HEK293 (cell line): ENCODE results near the gene UGT1A9.
A peak's percentile ranks its signal among the peaks of the same experiment; 100 is the strongest.

Experiments
- CTCF ChIA-PET: fragments of 350-600 bp; formaldehyde crosslinking; extraction: SDS; loops from one replicate; lab custom pipeline; 2021; ENCODE audit warnings: antibody characterized with exemption; lab: Yijun Ruan, JAX
- POLR2A ChIA-PET: fragments of 300-600 bp; formaldehyde crosslinking; extraction: SDS; loops from one replicate; lab custom pipeline; 2020; ENCODE audit warnings: antibody characterized with exemption, inconsistent platforms; lab: Yijun Ruan, JAX
- H3K27ac ChIP-seq: fragments of 200-500 bp; sonication (Bioruptor generic); 2 replicates; pipeline ENCODE4 v1.5.1; 2014; ENCODE audit warnings: low read depth, low read length, control low read depth, inconsistent platforms; ENCODE audit errors: extremely low read depth
- H3K36me3 ChIP-seq, 2 experiments: fragments of 200-500 bp in 1 of 2; sonication (Bioruptor generic) in 1 of 2; 1 replicate in 1 of 2; 2 replicates in 1 of 2; pipeline ENCODE4 v1.5.1; 2014 to 2017; ENCODE audit warnings: inconsistent platforms in 2 of 2, low read length in 2 of 2; ENCODE audit not compliant: control insufficient read depth in 2 of 2, insufficient read depth in 1 of 2
- H3K4me1 ChIP-seq: fragments of 200-500 bp; sonication (Bioruptor generic); 2 replicates; pipeline ENCODE4 v1.5.1; 2014; ENCODE audit warnings: mild to moderate bottlenecking, low read length, inconsistent platforms; ENCODE audit not compliant: control insufficient read depth, insufficient read depth
- H3K4me3 ChIP-seq: 2 replicates; pipeline ENCODE4 v1.5.1; 2011; ENCODE audit warnings: low read depth, mild to moderate bottlenecking, control low read depth, low read length, moderate library complexity
- H3K9me3 ChIP-seq: fragments of 200-500 bp; sonication (Bioruptor generic); 2 replicates; pipeline ENCODE4 v1.5.1; 2014; ENCODE audit warnings: low read depth, low read length, inconsistent platforms; ENCODE audit not compliant: control insufficient read depth, insufficient read depth
- BCL11B ChIP-seq: fragments of 450-650 bp; formaldehyde crosslinking; IDR thresholded peaks from 2 replicates; pipeline ENCODE4 v1.5.1; 2016; ENCODE audit warnings: low read depth, missing biosample characterization, missing genetic modification characterization
- EGR2 ChIP-seq: fragments of 450-650 bp; formaldehyde crosslinking; IDR thresholded peaks from 2 replicates; pipeline ENCODE4 v1.5.1; 2016; ENCODE audit warnings: low read depth, missing biosample characterization, missing genetic modification characterization
- KLF1 ChIP-seq: fragments of 450-650 bp; formaldehyde crosslinking; IDR thresholded peaks from 2 replicates; pipeline ENCODE4 v1.5.1; 2016; ENCODE audit warnings: missing biosample characterization, missing genetic modification characterization
- SALL2 ChIP-seq: fragments of 450-650 bp; formaldehyde crosslinking; IDR thresholded peaks from 2 replicates; pipeline ENCODE4 v1.5.0; 2017; ENCODE audit warnings: missing biosample characterization, mild to moderate bottlenecking, missing genetic modification characterization, borderline replicate concordance
- SP2 ChIP-seq: fragments of 450-650 bp; formaldehyde crosslinking; IDR thresholded peaks from 2 replicates; pipeline ENCODE4 v1.5.1; 2016; ENCODE audit warnings: missing biosample characterization, missing genetic modification characterization
- YY1 ChIP-seq: fragments of 450-650 bp; formaldehyde crosslinking; IDR thresholded peaks from 2 replicates; pipeline ENCODE4 v1.5.1; 2018; ENCODE audit warnings: missing biosample characterization, missing genetic modification characterization
- ZBTB48 ChIP-seq: fragments of 450-650 bp; formaldehyde crosslinking; IDR thresholded peaks from 2 replicates; pipeline ENCODE4 v1.5.1; 2016; ENCODE audit warnings: missing biosample characterization, missing genetic modification characterization
- ZBTB7A ChIP-seq: fragments of 450-650 bp; formaldehyde crosslinking; IDR thresholded peaks from 2 replicates; pipeline ENCODE4 v1.5.1; 2016; ENCODE audit warnings: low read depth, missing biosample characterization, missing genetic modification characterization
- ZFHX2 ChIP-seq: fragments of 450-650 bp; formaldehyde crosslinking; conservative IDR thresholded peaks from 2 replicates; pipeline ENCODE4 v1.5.1; 2016; ENCODE audit warnings: missing biosample characterization, missing genetic modification characterization
- ZNF19 ChIP-seq: fragments of 450-650 bp; formaldehyde crosslinking; IDR thresholded peaks from 2 replicates; pipeline ENCODE4; 2016; ENCODE audit warnings: missing biosample characterization, missing genetic modification characterization, low read depth
- ZNF335 ChIP-seq: fragments of 450-650 bp; formaldehyde crosslinking; conservative IDR thresholded peaks from 2 replicates; pipeline ENCODE4 v1.5.1; 2016; ENCODE audit warnings: missing biosample characterization, missing genetic modification characterization
- ZNF544 ChIP-seq: fragments of 450-650 bp; formaldehyde crosslinking; IDR thresholded peaks from 2 replicates; pipeline ENCODE4 v1.5.0; 2017; ENCODE audit warnings: missing biosample characterization, missing genetic modification characterization
- ZNF677 ChIP-seq: fragments of 450-650 bp; IDR thresholded peaks from 2 replicates; pipeline ENCODE4 v1.5.0; 2018; ENCODE audit warnings: missing biosample characterization, mild to moderate bottlenecking, missing genetic modification characterization, moderate library complexity
- ZNF785 ChIP-seq: fragments of 450-650 bp; formaldehyde crosslinking; IDR thresholded peaks from 2 replicates; pipeline ENCODE4 v1.5.1; 2016; ENCODE audit warnings: missing biosample characterization, missing genetic modification characterization
- ZXDB ChIP-seq: fragments of 450-650 bp; formaldehyde crosslinking; IDR thresholded peaks from 2 replicates; pipeline ENCODE4 v1.5.1; 2016; ENCODE audit warnings: missing biosample characterization, missing genetic modification characterization
- TF ChIP-seq, protein P1 (sequence below): fragments of 450-650 bp; formaldehyde crosslinking; IDR thresholded peaks from 2 replicates; pipeline ENCODE4 v1.5.1; 2016; ENCODE audit warnings: missing biosample characterization, missing genetic modification characterization, borderline replicate concordance
- TF ChIP-seq, protein P2 (sequence below): sonication (generic); formaldehyde crosslinking; IDR thresholded peaks from 2 replicates; pipeline ENCODE4 v1.8.1; 2022; ENCODE audit warnings: mild to moderate bottlenecking, moderate library complexity, missing genetic modification reagents
- TF ChIP-seq, protein P3 (sequence below): fragments of 450-650 bp; formaldehyde crosslinking; IDR thresholded peaks from 2 replicates; pipeline ENCODE4 v1.5.1; 2016; ENCODE audit warnings: missing biosample characterization, missing genetic modification characterization
- TF ChIP-seq, protein P4 (sequence below): fragments of 450-650 bp; formaldehyde crosslinking; IDR thresholded peaks from 2 replicates; pipeline ENCODE4 v1.5.1; 2016; ENCODE audit warnings: missing biosample characterization, missing genetic modification characterization

UGT1A9 gene

DNA sequence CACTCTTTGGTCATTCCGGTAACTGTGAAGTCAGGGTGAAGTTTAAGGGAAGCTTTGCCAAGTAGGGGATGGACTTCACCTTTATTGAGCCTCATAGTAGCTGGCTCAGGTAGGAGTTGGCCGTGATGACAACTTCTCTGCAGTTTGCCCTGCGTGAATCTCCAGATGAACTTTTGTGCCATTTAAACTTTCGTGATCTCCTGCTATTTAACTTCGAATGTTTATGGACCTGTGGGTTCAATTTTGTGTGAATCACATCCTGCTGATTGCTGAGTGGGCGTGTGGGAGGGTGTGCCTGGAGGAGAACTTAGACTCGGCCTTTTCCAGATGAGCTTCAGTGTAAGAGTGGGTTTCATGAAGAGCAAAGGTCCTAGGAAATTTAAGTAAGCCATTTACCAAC lies 92.6 kb downstream of the UGT1A9 start:
- no peak overlapping the region for H3K27ac ChIP-seq
- no peak overlapping the region for H3K4me3 ChIP-seq
- H3K4me1 ChIP-seq, result no peaks in the 10 kb centered on the region
- POLR2A ChIA-PET, result no interaction called here
- H3K36me3 ChIP-seq, result no peaks in the 10 kb centered on the region
- TF ChIP-seq SALL2 (tag by site-specific recombination) (no peak), EGR2 (tag by site-specific recombination) (peak; percentile 68), ZFHX2 (tag by site-specific recombination) (peak; percentile 77)
- no peaks in the 10 kb centered on the region for H3K9me3 ChIP-seq
- CTCF ChIA-PET, result no interaction called here

DNA sequence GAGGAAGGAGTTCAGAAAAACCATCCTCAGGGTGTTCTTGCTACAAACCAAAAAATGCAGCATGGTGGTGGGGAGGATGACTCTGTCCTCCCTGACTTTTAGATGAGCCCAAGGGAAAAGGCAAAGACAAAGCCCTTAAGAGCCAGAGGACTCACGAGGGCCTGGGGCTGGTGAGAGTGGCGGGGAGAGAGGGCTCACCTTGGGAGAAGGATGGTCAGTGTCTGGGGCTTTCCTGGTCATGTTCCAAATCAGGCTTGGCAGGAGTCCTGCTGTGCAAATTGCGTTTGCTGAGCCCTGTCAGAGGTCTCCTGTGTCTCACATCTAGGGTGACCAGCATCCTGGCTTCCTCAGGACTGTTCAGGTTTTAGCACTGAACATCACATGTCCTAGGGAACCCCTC lies 93.1 kb downstream of the UGT1A9 start:
- Histone ChIP-seq H3K9me3 (no peaks in the 10 kb centered on the region), H3K4me3 (no peak overlapping the region), H3K27ac (no peak overlapping the region), H3K4me1 (no peaks in the 10 kb centered on the region), H3K36me3 (no peaks in the 10 kb centered on the region)
- TF ChIP-seq ZXDB (tag by site-specific recombination) (no peak), EGR2 (tag by site-specific recombination) (no peak), YY1 (tag by site-specific recombination) (no peak), ZNF335 (tag by site-specific recombination) (no peak), BCL11B (tag by site-specific recombination) (no peak), SP2 (tag by site-specific recombination) (no peak), ZNF544 (tag by site-specific recombination) (no peak), ZNF785 (no peak)
- TF ChIP-seq, protein P1, sequence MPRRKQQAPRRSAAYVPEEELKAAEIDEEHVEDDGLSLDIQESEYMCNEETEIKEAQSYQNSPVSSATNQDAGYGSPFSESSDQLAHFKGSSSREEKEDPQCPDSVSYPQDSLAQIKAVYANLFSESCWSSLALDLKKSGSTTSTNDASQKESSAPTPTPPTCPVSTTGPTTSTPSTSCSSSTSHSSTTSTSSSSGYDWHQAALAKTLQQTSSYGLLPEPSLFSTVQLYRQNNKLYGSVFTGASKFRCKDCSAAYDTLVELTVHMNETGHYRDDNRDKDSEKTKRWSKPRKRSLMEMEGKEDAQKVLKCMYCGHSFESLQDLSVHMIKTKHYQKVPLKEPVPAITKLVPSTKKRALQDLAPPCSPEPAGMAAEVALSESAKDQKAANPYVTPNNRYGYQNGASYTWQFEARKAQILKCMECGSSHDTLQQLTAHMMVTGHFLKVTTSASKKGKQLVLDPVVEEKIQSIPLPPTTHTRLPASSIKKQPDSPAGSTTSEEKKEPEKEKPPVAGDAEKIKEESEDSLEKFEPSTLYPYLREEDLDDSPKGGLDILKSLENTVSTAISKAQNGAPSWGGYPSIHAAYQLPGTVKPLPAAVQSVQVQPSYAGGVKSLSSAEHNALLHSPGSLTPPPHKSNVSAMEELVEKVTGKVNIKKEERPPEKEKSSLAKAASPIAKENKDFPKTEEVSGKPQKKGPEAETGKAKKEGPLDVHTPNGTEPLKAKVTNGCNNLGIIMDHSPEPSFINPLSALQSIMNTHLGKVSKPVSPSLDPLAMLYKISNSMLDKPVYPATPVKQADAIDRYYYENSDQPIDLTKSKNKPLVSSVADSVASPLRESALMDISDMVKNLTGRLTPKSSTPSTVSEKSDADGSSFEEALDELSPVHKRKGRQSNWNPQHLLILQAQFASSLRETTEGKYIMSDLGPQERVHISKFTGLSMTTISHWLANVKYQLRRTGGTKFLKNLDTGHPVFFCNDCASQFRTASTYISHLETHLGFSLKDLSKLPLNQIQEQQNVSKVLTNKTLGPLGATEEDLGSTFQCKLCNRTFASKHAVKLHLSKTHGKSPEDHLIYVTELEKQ (tag by site-specific recombination), result no peak
- TF ChIP-seq, protein P2, sequence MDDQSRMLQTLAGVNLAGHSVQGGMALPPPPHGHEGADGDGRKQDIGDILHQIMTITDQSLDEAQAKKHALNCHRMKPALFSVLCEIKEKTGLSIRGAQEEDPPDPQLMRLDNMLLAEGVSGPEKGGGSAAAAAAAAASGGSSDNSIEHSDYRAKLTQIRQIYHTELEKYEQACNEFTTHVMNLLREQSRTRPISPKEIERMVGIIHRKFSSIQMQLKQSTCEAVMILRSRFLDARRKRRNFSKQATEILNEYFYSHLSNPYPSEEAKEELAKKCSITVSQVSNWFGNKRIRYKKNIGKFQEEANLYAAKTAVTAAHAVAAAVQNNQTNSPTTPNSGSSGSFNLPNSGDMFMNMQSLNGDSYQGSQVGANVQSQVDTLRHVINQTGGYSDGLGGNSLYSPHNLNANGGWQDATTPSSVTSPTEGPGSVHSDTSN, result no peak
- ChIA-PET CTCF (no interaction called here), POLR2A (no interaction called here)

DNA sequence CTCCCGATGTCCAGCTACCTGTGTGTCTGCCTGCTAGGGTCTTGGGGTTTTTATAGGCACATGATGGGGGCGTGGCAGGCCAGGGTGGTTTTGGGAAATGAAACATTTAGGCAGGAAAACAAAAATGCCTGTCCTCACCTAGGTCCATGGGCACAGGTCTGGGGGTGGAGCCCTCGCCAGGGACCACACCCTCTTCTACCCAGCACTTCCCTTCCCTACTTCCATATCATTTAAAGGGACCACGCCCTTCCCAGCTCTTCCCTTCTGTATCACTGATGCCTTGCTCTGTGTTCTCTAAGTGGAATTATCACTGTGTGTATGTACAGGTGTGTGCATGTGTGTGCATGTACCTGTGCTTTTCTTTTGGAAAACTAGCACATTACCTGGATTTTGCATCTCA lies 94.7 kb downstream of the UGT1A9 start:
- no peaks in the 10 kb centered on the region for H3K36me3 ChIP-seq
- no peaks in the 10 kb centered on the region for H3K9me3 ChIP-seq
- CTCF ChIA-PET, result no interaction called here
- H3K4me1 ChIP-seq, result no peaks in the 10 kb centered on the region
- H3K4me3 ChIP-seq, result no peak overlapping the region
- POLR2A ChIA-PET, result no interaction called here
- TF ChIP-seq ZBTB7A, result no peak
- TF ChIP-seq ZNF19, result no peak
- no peak for TF ChIP-seq ZNF677 (tag by site-specific recombination)
- TF ChIP-seq KLF1 (tag by site-specific recombination), result peak; percentile 10; the same call in 1 of the 2 replicates
- TF ChIP-seq ZBTB48 (tag by site-specific recombination), result no peak
- TF ChIP-seq, protein P3, sequence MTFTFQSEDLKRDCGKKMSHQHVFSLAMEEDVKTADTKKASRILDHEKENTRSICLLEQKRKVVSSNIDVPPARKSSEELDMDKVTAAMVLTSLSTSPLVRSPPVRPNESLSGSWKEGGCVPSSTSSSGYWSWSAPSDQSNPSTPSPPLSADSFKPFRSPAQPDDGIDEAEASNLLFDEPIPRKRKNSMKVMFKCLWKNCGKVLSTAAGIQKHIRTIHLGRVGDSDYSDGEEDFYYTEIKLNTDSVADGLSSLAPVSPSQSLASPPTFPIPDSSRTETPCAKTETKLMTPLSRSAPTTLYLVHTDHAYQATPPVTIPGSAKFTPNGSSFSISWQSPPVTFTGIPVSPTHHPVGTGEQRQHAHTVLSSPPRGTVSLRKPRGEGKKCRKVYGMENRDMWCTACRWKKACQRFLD (tag by site-specific recombination), result no peak
- TF ChIP-seq, protein P4, sequence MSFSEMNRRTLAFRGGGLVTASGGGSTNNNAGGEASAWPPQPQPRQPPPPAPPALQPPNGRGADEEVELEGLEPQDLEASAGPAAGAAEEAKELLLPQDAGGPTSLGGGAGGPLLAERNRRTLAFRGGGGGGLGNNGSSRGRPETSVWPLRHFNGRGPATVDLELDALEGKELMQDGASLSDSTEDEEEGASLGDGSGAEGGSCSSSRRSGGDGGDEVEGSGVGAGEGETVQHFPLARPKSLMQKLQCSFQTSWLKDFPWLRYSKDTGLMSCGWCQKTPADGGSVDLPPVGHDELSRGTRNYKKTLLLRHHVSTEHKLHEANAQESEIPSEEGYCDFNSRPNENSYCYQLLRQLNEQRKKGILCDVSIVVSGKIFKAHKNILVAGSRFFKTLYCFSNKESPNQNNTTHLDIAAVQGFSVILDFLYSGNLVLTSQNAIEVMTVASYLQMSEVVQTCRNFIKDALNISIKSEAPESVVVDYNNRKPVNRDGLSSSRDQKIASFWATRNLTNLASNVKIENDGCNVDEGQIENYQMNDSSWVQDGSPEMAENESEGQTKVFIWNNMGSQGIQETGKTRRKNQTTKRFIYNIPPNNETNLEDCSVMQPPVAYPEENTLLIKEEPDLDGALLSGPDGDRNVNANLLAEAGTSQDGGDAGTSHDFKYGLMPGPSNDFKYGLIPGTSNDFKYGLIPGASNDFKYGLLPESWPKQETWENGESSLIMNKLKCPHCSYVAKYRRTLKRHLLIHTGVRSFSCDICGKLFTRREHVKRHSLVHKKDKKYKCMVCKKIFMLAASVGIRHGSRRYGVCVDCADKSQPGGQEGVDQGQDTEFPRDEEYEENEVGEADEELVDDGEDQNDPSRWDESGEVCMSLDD (tag by site-specific recombination), result no peak
- no peak overlapping the region for H3K27ac ChIP-seq
